ENCODE results near the gene RALGPS2. TPM values are rescaled to one million over a fixed set of nuclear protein-coding genes. Genes with fewer than 3 reads are reported as not detected.

RALGPS2 gene
- total RNA-seq, 6 donors from 2014 or later, result 6.2 to 23.9 (median 7.6) TPM

DNA sequence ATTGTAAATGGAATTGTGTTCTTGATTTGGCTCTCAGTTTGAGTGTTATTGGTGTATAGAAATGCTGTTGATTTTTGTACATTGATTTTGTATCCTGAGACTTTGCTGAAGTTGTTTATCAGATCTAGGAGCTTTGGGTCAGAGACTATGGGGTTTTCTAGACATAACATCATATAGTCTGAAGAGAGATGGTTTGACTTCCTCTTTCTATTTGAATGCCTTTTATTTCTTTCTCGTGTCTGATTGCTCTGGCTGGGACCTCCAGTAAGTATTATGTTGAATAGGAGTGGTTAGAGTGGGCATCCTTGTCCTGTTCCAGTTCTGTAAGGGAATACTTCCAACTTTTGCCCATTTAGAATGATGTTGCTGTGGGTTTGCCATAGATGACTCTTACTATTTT lies 185.0 kb downstream of the RALGPS2 start:
- Histone ChIP-seq H3K27ac (no peak overlapping the region), H3K4me3 (no peak overlapping the region), H3K36me3 (no peaks in the 10 kb centered on the region), H3K4me1 (no peaks in the 10 kb centered on the region), H3K9me3 (no peaks in the 10 kb centered on the region), H3K27me3 (no peaks in the 10 kb centered on the region)
- DNase-seq (no peak), ATAC-seq (ENCODE audit: low FRiP score in 2 of 2) (no peak)
- WGBS, 2 donors, result 90 to 94% methylated on average over 1 of the region's 1 CpG
- TF ChIP-seq POLR2A (IDR thresholded peaks at IDR 0.05) (no peak), POLR2AphosphoS5 (IDR thresholded peaks at IDR 0.05) (no peak), CTCF (IDR thresholded peaks at IDR 0.05) (no peak), EP300 (IDR thresholded peaks at IDR 0.05) (no peak)

GRCh38 chr1:178912597-178912996 lies 187.6 kb downstream of the RALGPS2 start:
- no peak for TF ChIP-seq POLR2A (IDR thresholded peaks at IDR 0.05)
- no peak for TF ChIP-seq POLR2AphosphoS5 (IDR thresholded peaks at IDR 0.05)
- no peak for TF ChIP-seq EP300 (IDR thresholded peaks at IDR 0.05)
- no peak for TF ChIP-seq CTCF (IDR thresholded peaks at IDR 0.05)
- no peak overlapping the region for H3K27ac ChIP-seq
- ATAC-seq (ENCODE audit: low FRiP score in 2 of 2), result no peak
- H3K36me3 ChIP-seq, result peaks cover 0 to 7% (median 0%) of the 10 kb centered on the region in 4 donors
- H3K27me3 ChIP-seq, result no peaks in the 10 kb centered on the region
- H3K4me3 ChIP-seq, result no peak overlapping the region
- WGBS, 2 donors, result 96 to 97% methylated on average over 2 of the region's 2 CpGs
- no peak for DNase-seq
- no peaks in the 10 kb centered on the region for H3K4me1 ChIP-seq
- no peaks in the 10 kb centered on the region for H3K9me3 ChIP-seq

DNA sequence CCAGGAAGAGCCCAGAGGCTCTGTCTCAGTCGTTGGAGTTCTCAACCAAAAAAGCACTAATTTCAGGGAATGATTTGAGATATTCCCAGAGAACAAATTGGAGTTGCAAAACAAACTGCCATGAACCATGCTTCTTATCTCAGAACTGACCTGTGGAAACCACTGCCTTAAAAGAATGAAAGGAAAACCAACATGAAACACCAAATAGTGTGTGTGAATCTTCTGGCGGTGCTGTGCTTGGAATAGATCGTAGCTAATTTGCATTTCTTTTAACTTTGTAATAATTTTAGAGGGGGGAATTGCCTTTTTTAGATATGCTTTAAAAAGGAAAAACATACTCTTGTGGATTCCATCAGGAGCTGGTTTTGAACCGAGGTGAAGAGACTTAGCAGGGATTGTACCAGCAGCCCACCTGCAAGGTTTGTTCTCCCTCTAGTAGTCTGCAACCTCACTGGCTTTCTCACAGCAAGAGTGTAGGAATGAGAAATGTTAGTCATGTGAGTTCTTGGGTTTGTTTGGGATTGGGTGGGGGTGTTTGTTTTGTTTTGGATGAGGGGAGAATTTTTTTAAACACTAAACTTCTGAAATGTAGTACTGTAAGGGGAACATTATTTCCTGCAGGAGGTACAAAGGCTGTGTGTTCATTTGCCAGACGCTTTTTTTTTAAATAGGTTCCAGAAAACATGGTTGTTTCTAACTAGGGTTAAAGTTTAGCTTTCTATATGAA lies 191.6 kb downstream of the RALGPS2 start:
- ATAC-seq (ENCODE audit: low FRiP score in 2 of 2), result no peak
- no peak overlapping the region for H3K27ac ChIP-seq

GRCh38 chr1:178918308-178918707 lies 193.3 kb downstream of the RALGPS2 start:
- Histone ChIP-seq H3K27me3 (no peaks in the 10 kb centered on the region), H3K4me1 (no peaks in the 10 kb centered on the region)
- WGBS, 2 donors, result 83 to 85% methylated on average over 6 of the region's 6 CpGs

More for the DNA sequence above, 191.6 kb downstream of the RALGPS2 start:
- Histone ChIP-seq H3K27me3 (no peaks in the 10 kb centered on the region), H3K36me3 (peaks cover 0 to 7% (median 0%) of the 10 kb centered on the region in 4 donors), H3K4me3 (no peak overlapping the region), H3K9me3 (no peaks in the 10 kb centered on the region), H3K4me1 (no peaks in the 10 kb centered on the region)
- DNase-seq, result no peak
- 78 to 82% methylated on average over 5 of the region's 5 CpGs for WGBS, 2 donors
- TF ChIP-seq CTCF (IDR thresholded peaks at IDR 0.05) (no peak), POLR2A (IDR thresholded peaks at IDR 0.05) (no peak), EP300 (IDR thresholded peaks at IDR 0.05) (no peak)

GRCh38 chr1:178918955-178919354 lies 193.9 kb downstream of the RALGPS2 start:
- H3K9me3 ChIP-seq, result no peaks in the 10 kb centered on the region
- H3K27me3 ChIP-seq, result no peaks in the 10 kb centered on the region
- peaks cover 0 to 7% (median 0%) of the 10 kb centered on the region in 4 donors for H3K36me3 ChIP-seq
- no peak for ATAC-seq (ENCODE audit: low FRiP score in 2 of 2)
- no peak for DNase-seq
- H3K27ac ChIP-seq, result no peak overlapping the region
- no peak for TF ChIP-seq POLR2A (IDR thresholded peaks at IDR 0.05)
- no peak for TF ChIP-seq EP300 (IDR thresholded peaks at IDR 0.05)
- no peak for TF ChIP-seq CTCF (IDR thresholded peaks at IDR 0.05)
- TF ChIP-seq POLR2AphosphoS5 (IDR thresholded peaks at IDR 0.05), result no peak
- H3K4me3 ChIP-seq, result no peak overlapping the region
- H3K4me1 ChIP-seq, result no peaks in the 10 kb centered on the region
- 80 to 84% methylated on average over 2 of the region's 2 CpGs for WGBS, 2 donors

More at GRCh38 chr1:178918308-178918707, 193.3 kb downstream of the RALGPS2 start:
- Histone ChIP-seq H3K27ac (no peak overlapping the region), H3K36me3 (peaks cover 0 to 7% (median 0%) of the 10 kb centered on the region in 4 donors), H3K9me3 (no peaks in the 10 kb centered on the region), H3K4me3 (no peak overlapping the region)
- ATAC-seq (ENCODE audit: low FRiP score in 2 of 2), result no peak
- TF ChIP-seq POLR2A (IDR thresholded peaks at IDR 0.05) (no peak), POLR2AphosphoS5 (IDR thresholded peaks at IDR 0.05) (no peak)
- no peak for DNase-seq

All from upper lobe of left lung (tissue), 6 donors.